ENCODE results near the gene FBXL3. TPM values are rescaled to one million over a fixed set of nuclear protein-coding genes. Genes with fewer than 3 reads are reported as not detected.
"Not testable (repeated sequence)": the region's sequence is repeated elsewhere in the genome, so short reads cannot be mapped to it uniquely, and the experiment has no call there.

FBXL3 gene
- total and polyA plus RNA-seq, 2 experiments from 2014 or later, result 9.3 to 29.4 TPM

- Histone ChIP-seq H3K9me3 (ENCODE audit: low read depth) (no peaks in the 10 kb centered on the region), H3K27ac (no peak overlapping the region), H3K27me3 (no peaks in the 10 kb centered on the region), H3K4me1 (ENCODE audit: low read depth) (no peaks in the 10 kb centered on the region), H3K4me3 (no peak overlapping the region), H3K36me3 (peaks cover 44% of the 10 kb centered on the region)
- DNase-seq (ENCODE audit: low read depth in 1 of 2, low spot score in 1 of 2), result peak in 1 of 2 donors; percentile 13
- TF ChIP-seq, protein P1, sequence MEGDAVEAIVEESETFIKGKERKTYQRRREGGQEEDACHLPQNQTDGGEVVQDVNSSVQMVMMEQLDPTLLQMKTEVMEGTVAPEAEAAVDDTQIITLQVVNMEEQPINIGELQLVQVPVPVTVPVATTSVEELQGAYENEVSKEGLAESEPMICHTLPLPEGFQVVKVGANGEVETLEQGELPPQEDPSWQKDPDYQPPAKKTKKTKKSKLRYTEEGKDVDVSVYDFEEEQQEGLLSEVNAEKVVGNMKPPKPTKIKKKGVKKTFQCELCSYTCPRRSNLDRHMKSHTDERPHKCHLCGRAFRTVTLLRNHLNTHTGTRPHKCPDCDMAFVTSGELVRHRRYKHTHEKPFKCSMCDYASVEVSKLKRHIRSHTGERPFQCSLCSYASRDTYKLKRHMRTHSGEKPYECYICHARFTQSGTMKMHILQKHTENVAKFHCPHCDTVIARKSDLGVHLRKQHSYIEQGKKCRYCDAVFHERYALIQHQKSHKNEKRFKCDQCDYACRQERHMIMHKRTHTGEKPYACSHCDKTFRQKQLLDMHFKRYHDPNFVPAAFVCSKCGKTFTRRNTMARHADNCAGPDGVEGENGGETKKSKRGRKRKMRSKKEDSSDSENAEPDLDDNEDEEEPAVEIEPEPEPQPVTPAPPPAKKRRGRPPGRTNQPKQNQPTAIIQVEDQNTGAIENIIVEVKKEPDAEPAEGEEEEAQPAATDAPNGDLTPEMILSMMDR (IDR thresholded peaks at IDR 0.05; ENCODE audit: low read depth, low read length), result no peak
Measured at GRCh38 chr13:77016251-77016812, 10.6 kb downstream of the FBXL3 start.

DNA sequence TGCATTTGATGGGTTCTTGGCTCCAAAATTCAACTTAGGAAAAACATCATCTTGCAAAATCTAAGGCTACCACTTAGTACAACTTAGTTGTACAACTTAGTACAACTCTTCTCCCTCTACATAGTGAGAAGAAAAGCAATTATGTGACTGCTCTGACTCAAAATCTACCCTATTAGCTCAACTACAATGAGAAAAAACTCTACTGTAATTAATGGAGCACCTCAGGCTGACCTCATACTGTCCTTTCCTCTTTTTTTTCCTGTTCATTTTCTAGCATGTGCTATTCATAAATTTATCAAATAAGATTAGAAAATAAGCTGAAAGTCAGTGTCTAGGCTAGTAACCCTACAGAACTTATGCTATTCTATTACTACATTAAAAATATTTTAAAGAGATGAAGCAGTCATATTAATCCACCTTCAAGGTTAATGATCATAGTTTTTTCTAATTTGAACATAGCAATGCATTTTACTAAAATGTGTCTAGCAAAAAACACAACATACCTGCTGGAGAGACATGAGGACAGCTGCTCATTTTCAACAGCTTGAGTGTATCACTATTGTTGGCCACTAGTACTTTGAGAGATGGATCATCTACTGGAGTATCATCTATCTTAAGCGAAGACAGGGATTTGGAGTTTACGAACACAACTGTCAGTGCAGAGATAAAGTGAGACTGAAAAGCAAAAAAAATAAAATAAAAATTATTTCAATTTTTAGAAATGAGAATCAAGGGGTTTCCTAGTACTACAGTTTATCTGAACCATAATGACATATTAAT is 11.9 kb downstream of the FBXL3 start:
- DNase-seq (ENCODE audit: low read depth in 1 of 2, low spot score in 1 of 2), result no peak
- Histone ChIP-seq H3K27ac (no peak overlapping the region), H3K9me3 (ENCODE audit: low read depth) (no peaks in the 10 kb centered on the region), H3K4me1 (ENCODE audit: low read depth) (no peaks in the 10 kb centered on the region), H3K27me3 (no peaks in the 10 kb centered on the region), H3K4me3 (no peak overlapping the region), H3K36me3 (peaks cover 43% of the 10 kb centered on the region)
- TF ChIP-seq, protein P1 (IDR thresholded peaks at IDR 0.05; ENCODE audit: low read depth, low read length), result no peak

- H3K4me3 ChIP-seq, result no peak overlapping the region
- TF ChIP-seq, protein P1 (IDR thresholded peaks at IDR 0.05; ENCODE audit: low read depth, low read length), result no peak
- no peaks in the 10 kb centered on the region for H3K9me3 ChIP-seq (ENCODE audit: low read depth)
- no peak overlapping the region for H3K27ac ChIP-seq
- DNase-seq (ENCODE audit: low read depth in 1 of 2, low spot score in 1 of 2), result no peak
- no peaks in the 10 kb centered on the region for H3K4me1 ChIP-seq (ENCODE audit: low read depth)
- H3K36me3 ChIP-seq, result peaks cover 43% of the 10 kb centered on the region
- H3K27me3 ChIP-seq, result no peaks in the 10 kb centered on the region
Measured at GRCh38 chr13:77013853-77014542, 13.0 kb downstream of the FBXL3 start.

DNA sequence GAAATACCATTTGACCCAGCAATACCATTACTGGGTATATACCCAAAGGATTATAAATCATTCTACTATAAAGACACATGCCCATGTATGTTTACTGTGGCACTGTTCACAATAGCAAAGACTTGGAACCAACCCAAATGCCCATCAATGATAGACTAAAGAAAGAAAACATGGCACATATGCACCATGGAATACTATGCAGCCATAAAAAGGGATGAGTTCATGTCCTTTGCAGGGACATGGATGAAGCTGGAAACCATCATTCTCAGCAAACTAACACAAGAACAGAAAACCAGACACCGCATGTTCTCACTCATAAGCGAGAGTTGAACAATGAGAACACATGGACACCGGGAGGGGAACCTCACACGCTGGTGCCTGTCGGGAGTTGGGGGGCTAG is 17.2 kb downstream of the FBXL3 start:
- not testable (repeated sequence) for H3K4me1 ChIP-seq (ENCODE audit: low read depth); H3K4me3 ChIP-seq; H3K27me3 ChIP-seq; H3K27ac ChIP-seq; H3K9me3 ChIP-seq (ENCODE audit: low read depth); DNase-seq (ENCODE audit: low read depth in 1 of 2, low spot score in 1 of 2)
- H3K36me3 ChIP-seq, result peaks cover 25% of the 10 kb centered on the region

DNA sequence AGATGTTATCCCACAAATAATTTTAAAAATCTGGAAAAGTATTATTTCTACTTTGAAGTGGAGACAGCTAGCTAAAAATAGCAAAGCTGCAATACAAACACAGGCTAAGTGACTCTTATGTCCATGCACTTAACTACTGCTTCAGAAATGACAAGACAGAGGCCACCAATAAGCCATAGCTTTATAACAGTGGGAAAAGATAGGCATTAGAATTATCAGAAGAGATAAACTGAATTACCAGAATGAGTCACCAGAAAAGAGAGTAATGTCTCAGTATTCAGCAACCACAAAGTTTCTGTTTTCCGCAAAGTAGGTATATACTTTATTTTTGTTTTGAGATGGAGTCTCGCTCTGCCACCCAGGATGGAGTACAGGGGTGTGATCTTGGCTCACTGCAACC is 17.9 kb downstream of the FBXL3 start:
- H3K27ac ChIP-seq, result no peak overlapping the region
- TF ChIP-seq, protein P1 (IDR thresholded peaks at IDR 0.05; ENCODE audit: low read depth, low read length), result no peak
- H3K4me1 ChIP-seq (ENCODE audit: low read depth), result peaks cover 6% of the 10 kb centered on the region
- peaks cover 20% of the 10 kb centered on the region for H3K36me3 ChIP-seq
- DNase-seq (ENCODE audit: low read depth in 1 of 2, low spot score in 1 of 2), result peak in 1 of 2 donors; percentile 29
- no peaks in the 10 kb centered on the region for H3K9me3 ChIP-seq (ENCODE audit: low read depth)
- no peaks in the 10 kb centered on the region for H3K27me3 ChIP-seq
- no peak overlapping the region for H3K4me3 ChIP-seq

DNA sequence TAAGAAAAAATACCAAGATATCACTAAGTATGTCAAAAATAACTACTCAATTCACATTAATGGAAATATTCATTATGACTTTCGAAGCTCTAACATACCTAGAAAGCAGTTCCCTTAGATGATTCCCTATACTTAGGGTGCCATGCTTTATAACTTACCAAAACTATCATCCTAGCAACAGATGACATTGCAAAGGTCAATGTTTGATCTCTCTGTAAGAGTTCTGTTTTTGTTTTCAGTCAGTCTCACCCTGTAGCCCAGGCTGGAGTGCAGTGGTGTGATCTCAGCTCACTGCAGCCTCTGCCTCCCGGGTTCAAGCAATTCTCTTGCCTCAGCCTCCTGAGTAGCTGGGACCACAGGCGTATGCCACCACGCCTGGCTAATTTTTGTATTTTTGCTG is 18.6 kb downstream of the FBXL3 start:
- DNase-seq (ENCODE audit: low read depth in 1 of 2, low spot score in 1 of 2); H3K4me3 ChIP-seq; H3K27ac ChIP-seq; H3K4me1 ChIP-seq (ENCODE audit: low read depth); H3K27me3 ChIP-seq; H3K9me3 ChIP-seq (ENCODE audit: low read depth): not testable (repeated sequence)
- H3K36me3 ChIP-seq, result peaks cover 13% of the 10 kb centered on the region

Measured in cardiac muscle cell (in vitro differentiated cells and primary cell).